Measurements from ENCODE around the gene TMEM147.

- TF ChIP-seq NR2C2 (CRISPR knock-in tag; IDR thresholded peaks at IDR 0.05; ENCODE audit: borderline replicate concordance), result no peak
- TF ChIP-seq SUZ12 (IDR thresholded peaks at IDR 0.05; ENCODE audit: low read depth, low read length), result no peak
- no peak for TF ChIP-seq CBX5 (CRISPR knock-in tag; IDR thresholded peaks at IDR 0.05; ENCODE audit: borderline replicate concordance)
- no peak for TF ChIP-seq ZNF205 (CRISPR knock-in tag; IDR thresholded peaks at IDR 0.05)
- no peak for TF ChIP-seq ZNF674 (CRISPR knock-in tag; IDR thresholded peaks at IDR 0.05; ENCODE audit: low read depth)
These were observed 27.1 kb upstream of the TMEM147 start for GRCh38 chr19:35518313-35518712.

Data from HepG2 (cell line).